Parathyroid adenoma (tissue), 2 donors: Measurements from ENCODE around the gene SIRT3.
A peak's percentile ranks its signal among the peaks of the same experiment; 100 is the strongest.

Source experiments
- H2AFZ ChIP-seq: fragments of 300-600 bp; sonication (generic); one replicate; pipeline ENCODE4 v1.7.0; 2017; ENCODE audit warnings: antibody characterized with exemption, mild to moderate bottlenecking
- H3K27ac ChIP-seq: fragments of 300-600 bp; sonication (generic); one replicate; pipeline ENCODE4 v1.7.0; 2017
- H3K27me3 ChIP-seq: fragments of 300-600 bp; sonication (generic); one replicate; pipeline ENCODE4 v1.7.0; 2017; ENCODE audit warnings: low read length; ENCODE audit not compliant: control insufficient read depth, insufficient read depth
- H3K36me3 ChIP-seq: fragments of 300-600 bp; sonication (generic); one replicate; pipeline ENCODE4 v1.7.0; 2017; ENCODE audit warnings: low read length; ENCODE audit not compliant: control insufficient read depth, insufficient read depth
- H3K4me1 ChIP-seq: fragments of 300-600 bp; sonication (generic); one replicate; pipeline ENCODE4 v1.7.0; 2017; ENCODE audit warnings: control low read depth
- H3K4me2 ChIP-seq: fragments of 300-600 bp; sonication (generic); one replicate; pipeline ENCODE4 v1.7.0; 2017; ENCODE audit warnings: low read length
- H3K4me3 ChIP-seq: fragments of 300-600 bp; sonication (generic); one replicate; pipeline ENCODE4 v1.7.0; 2017; ENCODE audit warnings: low read depth, low read length
- H3K79me2 ChIP-seq: fragments of 300-600 bp; sonication (generic); one replicate; pipeline ENCODE4 v1.7.0; 2017; ENCODE audit warnings: control low read depth
- H3K9ac ChIP-seq: fragments of 300-600 bp; sonication (generic); one replicate; pipeline ENCODE4 v1.7.0; 2017; ENCODE audit warnings: mild to moderate bottlenecking
- H3K9me3 ChIP-seq: fragments of 300-600 bp; sonication (generic); one replicate; pipeline ENCODE4 v1.7.0; 2017; ENCODE audit warnings: low read length; ENCODE audit not compliant: control insufficient read depth
- CTCF ChIP-seq: fragments of 300-600 bp; sonication (generic); IDR thresholded peaks from one replicate; pipeline ENCODE4 v1.7.0; 2017; ENCODE audit warnings: antibody characterized with exemption, mild to moderate bottlenecking
- donor health status: primary hyperparathyroidism.

SIRT3 gene

GRCh38 chr11:235997-236773, at the start of gene SIRT3:
Gene SIRT3, minus strand, starts transcription at chr11:236342. Its CDS starts 14 bp downstream, at chr11:236328.
- H3K27ac ChIP-seq, result peak within 1 kb of the TSS; percentile 97
- H3K27me3 ChIP-seq, result no peaks in the 10 kb centered on the region
- H3K36me3 ChIP-seq, result no peaks in the 10 kb centered on the region
- peak within 1 kb of the TSS; percentile 69 for H3K9ac ChIP-seq
- TF ChIP-seq CTCF, result peak; percentile 9
- H3K4me2 ChIP-seq, result peak within 1 kb of the TSS; percentile 79
- peaks cover 6% of the 10 kb centered on the region for H3K4me1 ChIP-seq
- H3K4me3 ChIP-seq, result peak within 1 kb of the TSS; percentile 74
- H3K79me2 ChIP-seq, result peaks cover 12% of the 10 kb centered on the region
- peak within 1 kb of the TSS; percentile 92 for H2AFZ ChIP-seq
- H3K9me3 ChIP-seq, result no peaks in the 10 kb centered on the region

GRCh38 chr11:285894-286220, 49.7 kb upstream of the SIRT3 start:
- no peak overlapping the region for H2AFZ ChIP-seq
- no peaks in the 10 kb centered on the region for H3K79me2 ChIP-seq
- no peak overlapping the region for H3K4me3 ChIP-seq
- H3K4me1 ChIP-seq, result no peaks in the 10 kb centered on the region
- H3K4me2 ChIP-seq, result no peak overlapping the region
- no peak for TF ChIP-seq CTCF
- no peaks in the 10 kb centered on the region for H3K36me3 ChIP-seq
- no peaks in the 10 kb centered on the region for H3K27me3 ChIP-seq
- no peak overlapping the region for H3K9ac ChIP-seq
- no peaks in the 10 kb centered on the region for H3K9me3 ChIP-seq
- H3K27ac ChIP-seq, result no peak overlapping the region

- no peak overlapping the region for H3K27ac ChIP-seq
- H3K9ac ChIP-seq, result no peak overlapping the region
- no peaks in the 10 kb centered on the region for H3K36me3 ChIP-seq
- no peak overlapping the region for H3K4me3 ChIP-seq
- no peak for TF ChIP-seq CTCF
- H3K9me3 ChIP-seq, result no peaks in the 10 kb centered on the region
- H3K4me2 ChIP-seq, result no peak overlapping the region
- H3K79me2 ChIP-seq, result no peaks in the 10 kb centered on the region
- H3K27me3 ChIP-seq, result no peaks in the 10 kb centered on the region
- no peaks in the 10 kb centered on the region for H3K4me1 ChIP-seq
- no peak overlapping the region for H2AFZ ChIP-seq
These were observed 49.1 kb upstream of the SIRT3 start for GRCh38 chr11:285021-285893.

- Histone ChIP-seq H3K4me2 (no peak overlapping the region), H3K4me3 (no peak overlapping the region), H3K79me2 (no peaks in the 10 kb centered on the region), H3K36me3 (no peaks in the 10 kb centered on the region), H3K27me3 (no peaks in the 10 kb centered on the region), H2AFZ (no peak overlapping the region), H3K27ac (no peak overlapping the region), H3K4me1 (no peaks in the 10 kb centered on the region), H3K9me3 (no peaks in the 10 kb centered on the region), H3K9ac (no peak overlapping the region)
- no peak for TF ChIP-seq CTCF
These were observed 48.2 kb upstream of the SIRT3 start for GRCh38 chr11:284105-285020.
